Fibroblast of lung (primary cell): Measurements from ENCODE around the gene MYOT.

Experiments
- EZH2 ChIP-seq: IDR thresholded peaks from 2 replicates; pipeline ENCODE4 v1.5.1; 2012; ENCODE audit warnings: low read length, control low read depth, mild to moderate bottlenecking; ENCODE audit errors: missing control alignments
- TF ChIP-seq, protein P1 (sequence below), 2 donors: IDR thresholded peaks in 1 of 2; conservative IDR thresholded peaks in 1 of 2; 1 replicate in 1 of 2; 2 replicates in 1 of 2; pipeline ENCODE4 v1.5.1; 2011 to 2012; ENCODE audit warnings: low read length in 2 of 2, control low read depth in 1 of 2, inconsistent platforms in 1 of 2, low read depth in 1 of 2, mild to moderate bottlenecking in 1 of 2

DNA sequence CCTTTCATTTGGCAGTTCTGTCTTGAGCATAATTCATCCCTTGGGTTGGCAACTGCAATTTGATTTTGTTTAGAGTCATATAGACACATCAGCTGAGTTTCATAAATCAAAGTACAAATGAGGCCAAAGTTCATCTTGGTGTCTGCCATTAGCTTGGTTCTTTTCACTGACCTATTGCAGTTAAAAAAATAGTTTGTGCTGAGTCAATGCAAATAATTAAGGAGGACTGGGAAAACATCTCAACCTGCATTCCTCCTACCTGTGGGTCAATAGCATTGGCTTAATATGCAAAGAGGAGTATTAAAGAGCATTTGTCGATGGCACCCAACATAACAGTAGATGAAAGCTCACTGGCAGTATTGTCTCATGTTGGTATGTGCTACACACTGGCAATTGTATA lies 23.2 kb downstream of the MYOT start:
- no peak for TF ChIP-seq EZH2
- TF ChIP-seq, protein P1, sequence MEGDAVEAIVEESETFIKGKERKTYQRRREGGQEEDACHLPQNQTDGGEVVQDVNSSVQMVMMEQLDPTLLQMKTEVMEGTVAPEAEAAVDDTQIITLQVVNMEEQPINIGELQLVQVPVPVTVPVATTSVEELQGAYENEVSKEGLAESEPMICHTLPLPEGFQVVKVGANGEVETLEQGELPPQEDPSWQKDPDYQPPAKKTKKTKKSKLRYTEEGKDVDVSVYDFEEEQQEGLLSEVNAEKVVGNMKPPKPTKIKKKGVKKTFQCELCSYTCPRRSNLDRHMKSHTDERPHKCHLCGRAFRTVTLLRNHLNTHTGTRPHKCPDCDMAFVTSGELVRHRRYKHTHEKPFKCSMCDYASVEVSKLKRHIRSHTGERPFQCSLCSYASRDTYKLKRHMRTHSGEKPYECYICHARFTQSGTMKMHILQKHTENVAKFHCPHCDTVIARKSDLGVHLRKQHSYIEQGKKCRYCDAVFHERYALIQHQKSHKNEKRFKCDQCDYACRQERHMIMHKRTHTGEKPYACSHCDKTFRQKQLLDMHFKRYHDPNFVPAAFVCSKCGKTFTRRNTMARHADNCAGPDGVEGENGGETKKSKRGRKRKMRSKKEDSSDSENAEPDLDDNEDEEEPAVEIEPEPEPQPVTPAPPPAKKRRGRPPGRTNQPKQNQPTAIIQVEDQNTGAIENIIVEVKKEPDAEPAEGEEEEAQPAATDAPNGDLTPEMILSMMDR (conservative IDR thresholded peaks at IDR 0.05 in 1 of 2, IDR thresholded peaks at IDR 0.05 in 1 of 2; ENCODE audit: low read depth in 1 of 2, low read length in 2 of 2), result no peak
